ENCODE data around the gene CD8A. TPM values are rescaled to one million over a fixed set of nuclear protein-coding genes. Genes with fewer than 3 reads are reported as not detected.

CD8A gene
- polyA plus RNA-seq, 1 experiment: not detected

DNA sequence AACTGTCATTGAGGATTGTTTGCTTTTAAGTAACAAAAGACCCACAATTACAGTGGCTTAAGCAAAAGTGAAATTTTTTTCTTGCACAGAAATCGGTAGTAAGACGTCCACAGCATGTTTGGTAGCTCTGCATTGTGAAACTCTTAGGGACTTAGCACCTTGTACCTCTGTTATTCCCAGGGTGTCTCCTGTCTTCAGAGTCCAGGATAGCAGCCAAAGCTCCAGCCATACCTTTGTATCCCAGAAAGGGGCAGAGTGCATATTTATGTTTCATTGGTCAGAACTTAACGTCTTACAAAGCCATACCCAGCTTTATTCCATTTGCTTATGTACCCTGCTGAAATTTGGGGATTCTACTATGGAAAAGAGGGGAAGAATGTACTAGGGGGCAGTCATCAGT, 37.8 kb downstream of the CD8A start:
- Histone ChIP-seq H3K27me3 (ENCODE audit: control insufficient read depth, insufficient read depth, low read length) (no peaks in the 10 kb centered on the region), H3K9me3 (ENCODE audit: control insufficient read depth, insufficient read depth, low read length) (no peaks in the 10 kb centered on the region), H3K4me3 (ENCODE audit: low read depth, low read length) (no peak overlapping the region), H3K27ac (ENCODE audit: low read depth, low read length) (no peak overlapping the region)
- POLR2A ChIA-PET: no interaction called here
- CTCF ChIA-PET: interaction anchor here (1.5 to 5.6 kb wide), 2 partner anchors 8 to 12 kb away, joined by 5 to 51 read pairs; no protein-coding TSS in a partner anchor
- DNase-seq (ENCODE audit: low read depth, low spot score): no peak
- TF ChIP-seq, protein P1, sequence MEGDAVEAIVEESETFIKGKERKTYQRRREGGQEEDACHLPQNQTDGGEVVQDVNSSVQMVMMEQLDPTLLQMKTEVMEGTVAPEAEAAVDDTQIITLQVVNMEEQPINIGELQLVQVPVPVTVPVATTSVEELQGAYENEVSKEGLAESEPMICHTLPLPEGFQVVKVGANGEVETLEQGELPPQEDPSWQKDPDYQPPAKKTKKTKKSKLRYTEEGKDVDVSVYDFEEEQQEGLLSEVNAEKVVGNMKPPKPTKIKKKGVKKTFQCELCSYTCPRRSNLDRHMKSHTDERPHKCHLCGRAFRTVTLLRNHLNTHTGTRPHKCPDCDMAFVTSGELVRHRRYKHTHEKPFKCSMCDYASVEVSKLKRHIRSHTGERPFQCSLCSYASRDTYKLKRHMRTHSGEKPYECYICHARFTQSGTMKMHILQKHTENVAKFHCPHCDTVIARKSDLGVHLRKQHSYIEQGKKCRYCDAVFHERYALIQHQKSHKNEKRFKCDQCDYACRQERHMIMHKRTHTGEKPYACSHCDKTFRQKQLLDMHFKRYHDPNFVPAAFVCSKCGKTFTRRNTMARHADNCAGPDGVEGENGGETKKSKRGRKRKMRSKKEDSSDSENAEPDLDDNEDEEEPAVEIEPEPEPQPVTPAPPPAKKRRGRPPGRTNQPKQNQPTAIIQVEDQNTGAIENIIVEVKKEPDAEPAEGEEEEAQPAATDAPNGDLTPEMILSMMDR (IDR thresholded peaks at IDR 0.05; ENCODE audit: low read depth, low read length): no peak

DNA sequence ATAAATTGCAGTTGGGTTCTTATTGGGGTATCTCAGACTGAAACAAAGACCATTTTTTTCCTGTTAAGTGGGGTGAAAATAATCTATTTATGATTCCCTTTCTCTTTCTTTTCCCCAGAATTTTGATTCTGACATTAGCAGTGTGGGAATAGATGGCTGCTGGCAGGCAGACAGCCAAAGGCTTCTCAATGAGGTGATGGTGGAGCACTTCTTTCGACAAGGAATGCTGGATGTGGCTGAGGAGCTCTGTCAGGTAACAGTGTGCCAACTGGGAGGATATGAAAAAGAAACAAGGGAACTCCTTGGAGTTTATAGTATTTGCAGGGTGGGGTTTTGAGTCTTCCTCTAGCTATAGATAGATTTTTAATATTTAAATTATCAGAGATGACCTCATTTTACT, 38.9 kb downstream of the CD8A start:
- Histone ChIP-seq H3K27me3 (ENCODE audit: control insufficient read depth, insufficient read depth, low read length) (no peaks in the 10 kb centered on the region), H3K27ac (ENCODE audit: low read depth, low read length) (no peak overlapping the region), H3K4me3 (ENCODE audit: low read depth, low read length) (no peak overlapping the region), H3K9me3 (ENCODE audit: control insufficient read depth, insufficient read depth, low read length) (no peaks in the 10 kb centered on the region)
- POLR2A ChIA-PET: no interaction called here
- CTCF ChIA-PET: interaction anchor here (1.5 to 5.6 kb wide), 2 partner anchors 10 to 13 kb away, joined by 5 to 51 read pairs; no protein-coding TSS in a partner anchor
- no peak for DNase-seq (ENCODE audit: low read depth, low spot score)
- TF ChIP-seq, protein P1 (IDR thresholded peaks at IDR 0.05; ENCODE audit: low read depth, low read length): no peak

DNA sequence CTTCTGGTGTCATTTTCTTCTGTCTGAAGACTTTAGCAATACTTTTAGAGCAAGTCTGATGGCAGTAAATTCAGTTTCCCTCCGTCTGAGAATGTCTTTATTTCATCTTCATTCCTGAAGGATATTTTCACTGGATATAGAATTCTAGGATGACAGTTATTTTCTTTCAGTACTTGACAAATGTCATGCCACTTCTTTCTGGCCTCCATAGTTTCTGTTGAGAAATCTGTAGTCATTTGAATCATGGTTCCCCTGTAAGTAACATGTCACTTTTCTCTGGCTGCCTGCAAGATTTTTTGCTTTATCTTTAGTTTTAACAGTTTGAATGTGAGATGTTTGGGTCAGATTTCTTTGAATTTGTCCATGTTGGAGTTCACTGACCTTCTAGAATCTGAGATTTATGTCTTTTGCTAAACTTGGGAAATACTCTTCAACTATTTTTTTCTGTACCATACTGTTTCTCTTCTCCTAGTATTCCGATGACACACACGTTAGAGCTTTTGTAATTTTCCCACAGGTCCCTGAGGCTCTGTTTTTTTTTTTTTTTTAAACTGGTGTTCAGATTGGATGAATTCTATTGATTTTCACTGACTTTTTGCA, 40.4 kb downstream of the CD8A start:
- Histone ChIP-seq H3K27ac (ENCODE audit: low read depth, low read length) (no peak overlapping the region), H3K9me3 (ENCODE audit: control insufficient read depth, insufficient read depth, low read length) (no peaks in the 10 kb centered on the region), H3K27me3 (ENCODE audit: control insufficient read depth, insufficient read depth, low read length) (no peaks in the 10 kb centered on the region), H3K4me3 (ENCODE audit: low read depth, low read length) (no peak overlapping the region)
- ChIA-PET CTCF (interaction anchor here (5.6 kb wide), 1 partner anchor 14 kb away, joined by 51 read pairs; no protein-coding TSS in a partner anchor), POLR2A (no interaction called here)
- no peak for DNase-seq (ENCODE audit: low read depth, low spot score)
- TF ChIP-seq, protein P1 (IDR thresholded peaks at IDR 0.05; ENCODE audit: low read depth, low read length): no peak

DNA sequence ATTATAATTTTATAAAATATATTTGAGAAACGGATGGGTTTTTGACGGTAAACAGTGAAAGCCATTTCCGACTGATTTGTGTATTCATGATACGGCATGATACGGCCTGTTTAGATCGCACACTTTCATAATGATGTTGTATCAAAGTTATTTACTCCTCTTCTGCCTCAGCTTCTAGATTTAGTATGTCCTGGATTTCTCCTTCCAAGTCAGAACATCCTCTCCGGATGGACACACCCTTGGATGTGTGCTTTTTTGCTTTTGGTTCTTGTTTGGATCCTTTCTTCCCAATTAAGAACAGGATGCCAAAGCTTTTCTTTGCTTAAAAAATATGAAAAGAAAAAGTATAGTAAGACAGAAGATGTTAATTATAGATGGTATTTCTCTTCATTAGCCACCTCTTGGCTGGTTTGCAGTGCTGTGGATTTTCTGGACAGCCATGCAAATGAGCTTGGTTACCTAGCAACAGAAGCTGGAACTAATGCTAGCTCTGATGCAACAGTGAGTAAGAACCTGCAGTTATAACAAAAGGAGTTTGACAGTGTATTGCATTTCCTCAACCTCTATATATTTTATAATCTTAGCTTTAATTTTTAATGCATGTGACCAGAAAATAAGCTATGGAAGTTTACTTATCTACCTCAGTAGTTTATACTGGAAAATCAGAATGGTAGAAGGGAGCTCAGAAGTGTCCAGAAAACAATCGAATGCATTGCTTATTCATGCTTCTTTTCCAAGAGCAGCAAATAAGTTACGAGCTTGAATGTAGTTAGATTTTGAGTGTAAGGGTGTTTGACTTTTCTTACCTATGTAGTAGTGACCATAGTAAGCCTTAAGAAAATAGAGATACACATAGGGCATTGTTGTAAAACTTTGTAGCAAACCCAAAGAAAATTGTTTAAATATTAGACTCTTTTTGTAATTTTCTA, 42.7 kb downstream of the CD8A start:
- ChIA-PET CTCF (interaction anchor here (1.1 to 3.6 kb wide), 3 partner anchors 10 to 17 kb away, joined by 3 to 24 read pairs (median 11); no protein-coding TSS in a partner anchor), POLR2A (no interaction called here)
- DNase-seq (ENCODE audit: low read depth, low spot score): peak; percentile 53
- no peak overlapping the region for H3K27ac ChIP-seq (ENCODE audit: low read depth, low read length)
- H3K27me3 ChIP-seq (ENCODE audit: control insufficient read depth, insufficient read depth, low read length): no peaks in the 10 kb centered on the region
- TF ChIP-seq, protein P1 (IDR thresholded peaks at IDR 0.05; ENCODE audit: low read depth, low read length): no peak
- H3K9me3 ChIP-seq (ENCODE audit: control insufficient read depth, insufficient read depth, low read length): no peaks in the 10 kb centered on the region
- H3K4me3 ChIP-seq (ENCODE audit: low read depth, low read length): no peak overlapping the region

DNA sequence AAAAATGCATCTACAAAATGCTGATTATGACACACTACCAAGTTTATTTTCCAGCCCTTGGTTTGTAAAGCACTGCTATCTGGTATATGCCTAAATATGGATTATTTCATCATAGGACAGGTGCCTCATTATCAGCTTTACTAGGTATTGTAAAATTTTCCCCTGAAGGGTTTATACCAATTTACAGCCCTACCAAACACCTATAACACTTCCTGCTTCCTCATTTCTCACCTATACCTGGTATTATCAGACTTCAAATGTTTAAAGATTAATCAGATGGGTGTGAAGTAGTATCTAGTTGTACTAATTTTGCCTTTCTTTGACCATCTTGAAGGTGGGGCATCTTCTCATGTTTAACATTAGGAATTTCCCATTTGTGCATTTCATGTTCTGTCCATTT, 43.8 kb downstream of the CD8A start:
- TF ChIP-seq, protein P1 (IDR thresholded peaks at IDR 0.05; ENCODE audit: low read depth, low read length): no peak
- ChIA-PET CTCF (interaction anchor here (2.7 to 3.6 kb wide), 2 partner anchors 15 to 18 kb away, joined by 11 to 24 read pairs; no protein-coding TSS in a partner anchor), POLR2A (no interaction called here)
- no peaks in the 10 kb centered on the region for H3K27me3 ChIP-seq (ENCODE audit: control insufficient read depth, insufficient read depth, low read length)
- H3K9me3 ChIP-seq (ENCODE audit: control insufficient read depth, insufficient read depth, low read length): no peaks in the 10 kb centered on the region
- no peak for DNase-seq (ENCODE audit: low read depth, low spot score)
- no peak overlapping the region for H3K4me3 ChIP-seq (ENCODE audit: low read depth, low read length)
- no peak overlapping the region for H3K27ac ChIP-seq (ENCODE audit: low read depth, low read length)

Data from AG04450 (cell line).